CD14-positive monocyte (primary cell): Measurements from ENCODE around the gene ZBTB22. TPM values are rescaled to one million over a fixed set of nuclear protein-coding genes. Genes with fewer than 3 reads are reported as not detected.
"Not testable (repeated sequence)": the region's sequence is repeated elsewhere in the genome, so short reads cannot be mapped to it uniquely, and the experiment has no call there.

ENCODE experiments used
- DNase-seq, 3 donors: peaks; one replicate each; pipeline ENCODE4 v3.0.0-alpha.2; 2011 to 2022
- H2AFZ ChIP-seq: 2 replicates; pipeline ENCODE4 v1.6.0; 2012; ENCODE audit warnings: mild to moderate bottlenecking, low read depth, low read length, inconsistent platforms; ENCODE audit not compliant: insufficient read depth, poor library complexity, severe bottlenecking
- H3K27ac ChIP-seq, 2 donors: 1 replicate in 1 of 2; 2 replicates in 1 of 2; pipeline ENCODE4 v1.5.1; 2012 to 2013; ENCODE audit warnings: low read length in 2 of 2, control low read depth in 1 of 2, inconsistent platforms in 1 of 2, low read depth in 1 of 2, mild to moderate bottlenecking in 1 of 2
- H3K27me3 ChIP-seq, 2 donors: one replicate each; pipeline versions ENCODE4 v1.6.0 to v1.6.1; 2011 to 2013; ENCODE audit warnings: low read length in 2 of 2; ENCODE audit not compliant: control insufficient read depth in 2 of 2, insufficient read depth in 2 of 2
- H3K36me3 ChIP-seq, 2 donors: replicated peaks in 1 of 2; 1 replicate in 1 of 2; 2 replicates in 1 of 2; pipeline versions ENCODE4 v1.5.1 to v1.6.1; 2012 to 2013; ENCODE audit warnings: low read length in 2 of 2, control low read depth in 1 of 2, inconsistent platforms in 1 of 2, mild to moderate bottlenecking in 1 of 2; ENCODE audit not compliant: insufficient read depth in 2 of 2, control insufficient read depth in 1 of 2
- H3K4me1 ChIP-seq, 2 donors: 1 replicate in 1 of 2; 2 replicates in 1 of 2; pipeline versions ENCODE4 v1.5.1 to v1.6.1; 2012 to 2013; ENCODE audit warnings: low read length in 2 of 2, control low read depth in 1 of 2, inconsistent platforms in 1 of 2, mild to moderate bottlenecking in 1 of 2, moderate library complexity in 1 of 2; ENCODE audit not compliant: insufficient read depth in 2 of 2, control insufficient read depth in 1 of 2
- H3K4me2 ChIP-seq: replicated peaks from 2 replicates; pipeline ENCODE3; 2012; ENCODE audit warnings: low read length, moderate library complexity, mild to moderate bottlenecking; ENCODE audit not compliant: poor library complexity, severe bottlenecking; ENCODE audit errors: extremely low read depth
- H3K4me3 ChIP-seq, 3 experiments: fragments of 200-600 bp in 1 of 3; sonication (generic) in 1 of 3; replicated peaks in 1 of 3; 1 replicate in 2 of 3; 2 replicates in 1 of 3; pipeline ENCODE4 v1.5.1; 2011 to 2013; ENCODE audit warnings: low read length in 3 of 3, mild to moderate bottlenecking in 3 of 3, control low read depth in 2 of 3, low read depth in 2 of 3, inconsistent platforms in 1 of 3, moderate library complexity in 1 of 3
- H3K79me2 ChIP-seq: 2 replicates; pipeline ENCODE4 v1.6.0; 2012; ENCODE audit warnings: mild to moderate bottlenecking, control low read depth, inconsistent platforms, low read length, moderate library complexity; ENCODE audit not compliant: insufficient read depth
- H3K9ac ChIP-seq: 2 replicates; pipeline ENCODE4 v1.6.0; 2017; ENCODE audit warnings: low read length, mild to moderate bottlenecking; ENCODE audit not compliant: insufficient read depth, poor library complexity, severe bottlenecking
- H3K9me3 ChIP-seq, 2 donors: replicated peaks in 1 of 2; 1 replicate in 1 of 2; 2 replicates in 1 of 2; pipeline versions ENCODE4 v1.5.1 to v1.6.1; 2012 to 2013; ENCODE audit warnings: low read length in 2 of 2, control low read depth in 1 of 2; ENCODE audit not compliant: control insufficient read depth in 1 of 2, insufficient read depth in 1 of 2
- H4K20me1 ChIP-seq: 2 replicates; pipeline ENCODE4 v1.6.0; 2012; ENCODE audit warnings: mild to moderate bottlenecking, low read length, control low read depth, moderate library complexity; ENCODE audit not compliant: insufficient read depth
- H3K27ac Mint-ChIP-seq, 7 donors: one replicate each; pipeline ENCODE4 v1.8.0; 2020; ENCODE audit warnings: mild to moderate bottlenecking in 7 of 7, mixed read lengths in 7 of 7, moderate library complexity in 6 of 7, inconsistent platforms in 2 of 7
- H3K27me3 Mint-ChIP-seq, 3 donors: one replicate each; pipeline ENCODE4 v1.8.0; 2021 to 2022; ENCODE audit warnings: low read depth in 3 of 3, mild to moderate bottlenecking in 3 of 3, mixed read lengths in 3 of 3, moderate library complexity in 3 of 3, inconsistent platforms in 1 of 3
- H3K36me3 Mint-ChIP-seq, 2 donors: one replicate each; pipeline ENCODE4 v1.8.0; 2020; ENCODE audit warnings: mixed read lengths in 2 of 2, inconsistent platforms in 1 of 2, mild to moderate bottlenecking in 1 of 2
- H3K4me1 Mint-ChIP-seq: one replicate; pipeline ENCODE4 v1.8.0; 2020; ENCODE audit warnings: mild to moderate bottlenecking, mixed read lengths
- H3K4me3 Mint-ChIP-seq, 2 donors: one replicate each; pipeline ENCODE4 v1.8.0; 2020; ENCODE audit warnings: mild to moderate bottlenecking in 2 of 2, mixed read lengths in 2 of 2, moderate library complexity in 1 of 2
- H3K9me3 Mint-ChIP-seq, 7 donors: one replicate each; pipeline ENCODE4 v1.8.0; 2020 to 2022; ENCODE audit warnings: mixed read lengths in 7 of 7, mild to moderate bottlenecking in 6 of 7, moderate library complexity in 6 of 7, inconsistent platforms in 2 of 7
- CTCF ChIP-seq: fragments of 200-600 bp; IDR thresholded peaks from one replicate; pipeline ENCODE4 v1.8.0; 2022; ENCODE audit warnings: antibody characterized with exemption, mild to moderate bottlenecking
- WGBS: methylation state at CpG from one replicate; pipeline ENCODE4 v1.1.5; 2013; ENCODE audit warnings: missing lambda C conversion rate; ENCODE audit not compliant: insufficient coverage; 5-methylcytosine and 5-hydroxymethylcytosine counted together
- intact Hi-C, 2 donors: fragments of 100-400 bp; cut with micrococcal nuclease; formaldehyde crosslinking; loops; one replicate each; pipeline versions ENCODE4 v1.15.0 to v1.15.1; 2023
- polyA plus RNA-seq, 3 donors: library from polyadenylated mRNA; depleted of rRNA in 1 of 3; unstranded in 2 of 3; stranded (reverse) in 1 of 3; fragments of 300-500 nt in 2 of 3; fragments of >200 nt in 1 of 3; fragmentation: Illumina TruSeq in 2 of 3; gene quantifications; 1 replicate in 2 of 3; 2 replicates in 1 of 3; pipeline ENCODE4 v1.2.3, GENCODE V29; 2012 to 2021

Gene ZBTB22
- polyA plus RNA-seq, 3 donors = 12.2 to 16.5 (median 16.1) TPM

GRCh38 chr6:33288141-33288920 is 29.2 kb downstream of the ZBTB22 start:
- peaks cover 31% of the 10 kb centered on the region for H3K4me1 Mint-ChIP-seq
- no peak for TF ChIP-seq CTCF

GRCh38 chr6:33286946-33287914 is 30.3 kb downstream of the ZBTB22 start:
- Histone ChIP-seq H3K4me1 (peaks cover 19 to 23% of the 10 kb centered on the region in 2 donors), H3K9me3 (no peaks in the 10 kb centered on the region), H3K27me3 (no peaks in the 10 kb centered on the region), H4K20me1 (peaks cover 24% of the 10 kb centered on the region), H3K79me2 (peaks cover 48% of the 10 kb centered on the region), H3K9ac (no peak overlapping the region), H3K4me3 (no peak overlapping the region), H3K4me2 (no peak overlapping the region), H3K27ac (no peak overlapping the region), H3K36me3 (peaks cover 29 to 66% of the 10 kb centered on the region in 2 donors), H2AFZ (no peak overlapping the region)
- Mint-ChIP-seq H3K9me3 (no peaks in the 10 kb centered on the region), H3K4me1 (peaks cover 31% of the 10 kb centered on the region), H3K36me3 (peaks cover 41 to 56% of the 10 kb centered on the region in 2 donors), H3K27ac (peak overlapping the region in 2 of 7 donors; percentile 26 to 55), H3K4me3 (no peak overlapping the region), H3K27me3 (no peaks in the 10 kb centered on the region)
- intact Hi-C loops = no loop called here
- TF ChIP-seq CTCF = no peak
- 98% methylated on average over 6 of the region's 22 CpGs for WGBS
- DNase-seq = no peak

More at GRCh38 chr6:33288141-33288920, 29.2 kb downstream of the ZBTB22 start:
- no peak for DNase-seq
- Histone ChIP-seq H3K9me3 (no peaks in the 10 kb centered on the region), H2AFZ (peak overlapping the region; percentile 91), H3K4me3 (peak overlapping the region; percentile 81 to 99 (median 82)), H3K36me3 (peaks cover 39 to 70% of the 10 kb centered on the region in 2 donors), H3K79me2 (peaks cover 48% of the 10 kb centered on the region), H3K9ac (peak overlapping the region; percentile 68), H3K4me1 (peaks cover 19 to 23% of the 10 kb centered on the region in 2 donors), H3K4me2 (peak overlapping the region; percentile 90), H4K20me1 (peaks cover 34% of the 10 kb centered on the region), H3K27me3 (no peaks in the 10 kb centered on the region), H3K27ac (peak overlapping the region; percentile 25 to 75)
- Mint-ChIP-seq H3K9me3 (no peaks in the 10 kb centered on the region), H3K27me3 (no peaks in the 10 kb centered on the region), H3K4me3 (peak overlapping the region; percentile 99 to 100), H3K36me3 (peaks cover 50 to 56% of the 10 kb centered on the region in 2 donors), H3K27ac (peak overlapping the region; percentile 89 to 96 (median 94))
- intact Hi-C loops = loop anchor here in 1 of 2 donors (2.0 kb wide), 1 partner anchor 16 kb away; the partner anchor contains the start of gene RPS18
- WGBS = 8% methylated on average over 12 of the region's 21 CpGs

DNA sequence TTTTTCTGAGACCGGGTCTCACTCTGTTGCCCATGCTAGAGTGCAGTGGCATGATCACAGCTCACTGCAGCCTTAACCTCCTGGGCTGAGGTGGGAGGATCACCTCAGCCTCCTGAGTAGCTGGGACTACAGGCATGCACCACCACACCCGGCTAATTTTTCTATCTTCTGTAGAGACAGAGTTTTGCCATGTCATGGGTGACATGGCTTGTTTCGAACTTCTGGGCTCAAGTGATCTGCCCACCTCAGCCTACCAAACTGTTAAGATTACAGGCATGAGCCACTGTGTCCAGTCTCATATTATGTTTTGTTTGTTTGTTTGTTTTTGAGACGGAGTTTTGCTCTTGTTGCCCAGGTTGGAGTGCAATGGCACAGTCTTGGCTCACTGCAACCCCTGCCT is 32.3 kb downstream of the ZBTB22 start:
- WGBS = no CpG with 5 or more reads among the region's 4 CpGs
- peaks cover 40 to 60% of the 10 kb centered on the region in 2 donors for H3K36me3 Mint-ChIP-seq

More for the DNA sequence above, 32.3 kb downstream of the ZBTB22 start:
- H3K27ac ChIP-seq, H3K27me3 ChIP-seq, H3K9me3 ChIP-seq, H3K9me3 Mint-ChIP-seq, H3K27me3 Mint-ChIP-seq, H3K4me2 ChIP-seq, DNase-seq, H3K4me3 Mint-ChIP-seq, H3K9ac ChIP-seq, intact Hi-C loops, H3K4me3 ChIP-seq, H2AFZ ChIP-seq, H3K27ac Mint-ChIP-seq: not testable (repeated sequence)
- peaks cover 19% of the 10 kb centered on the region for H4K20me1 ChIP-seq
- H3K79me2 ChIP-seq = peaks cover 42% of the 10 kb centered on the region
- peaks cover 26% of the 10 kb centered on the region for H3K4me1 Mint-ChIP-seq
- H3K4me1 ChIP-seq = peaks cover 17% of the 10 kb centered on the region in 2 donors
- peaks cover 27 to 69% of the 10 kb centered on the region in 2 donors for H3K36me3 ChIP-seq
